Measurements from ENCODE around the gene PRKCA.

GRCh38 chr17:66381701-66382362, 79.4 kb downstream of the PRKCA start:
- TF ChIP-seq CTCF (IDR thresholded peaks at IDR 0.05; ENCODE audit: low read depth, low read length) (no peak), EZH2phosphoT487 (IDR thresholded peaks at IDR 0.05; ENCODE audit: low read depth) (no peak)
